Inflammatory macrophage treated with lipopolysaccharide for 4 hours (primary cell): ENCODE results near the gene OMP.
"Not testable (repeated sequence)": the region's sequence is repeated elsewhere in the genome, so short reads cannot be mapped to it uniquely, and the experiment has no call there.

Source experiments
- DNase-seq: peaks from one replicate; pipeline ENCODE4 v3.0.0-alpha.2; 2020

OMP gene

DNA sequence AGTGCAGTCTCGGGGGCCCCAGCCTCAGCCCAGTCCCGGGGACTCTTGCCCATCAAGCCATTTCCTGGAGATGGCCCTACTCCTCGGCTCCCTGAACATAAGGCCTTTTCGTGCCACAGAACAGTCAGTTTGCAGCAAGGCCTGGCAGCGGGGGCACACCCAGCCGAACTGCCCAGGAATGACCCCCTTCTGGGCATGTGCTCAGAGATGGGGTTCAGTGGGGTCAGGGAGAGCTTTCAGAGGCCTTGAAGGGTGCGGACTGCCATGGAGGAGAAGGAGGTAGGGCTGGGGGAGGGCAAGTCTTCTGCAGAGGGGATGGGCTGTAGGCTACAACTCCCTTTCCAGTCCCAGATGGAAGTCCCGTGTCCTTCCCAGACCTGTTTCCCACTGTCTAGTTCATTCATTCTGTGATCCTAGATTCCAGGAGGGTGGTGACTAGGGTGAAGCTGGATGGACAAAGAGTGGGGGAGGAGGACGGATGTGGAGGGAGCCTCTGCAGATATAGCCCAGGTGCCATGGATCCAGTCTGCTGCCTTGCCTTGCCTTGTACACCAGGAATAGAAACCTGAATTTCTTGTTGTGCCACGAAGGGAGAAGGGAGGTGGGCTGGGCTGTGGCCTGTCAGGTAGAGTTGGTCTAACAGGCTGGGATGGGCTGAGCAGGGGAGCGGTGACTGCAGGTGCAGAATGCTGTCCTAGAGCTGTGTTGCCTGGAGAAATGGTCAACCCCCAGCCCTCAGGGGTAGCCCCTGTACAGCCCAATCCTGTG lies 14.2 kb upstream of the OMP start:
- DNase-seq, result no peak

GRCh38 chr11:77089004-77089545 lies 13.6 kb upstream of the OMP start:
- DNase-seq, result no peak

- DNase-seq, result no peak
Observed at GRCh38 chr11:77090046-77090372, 12.6 kb upstream of the OMP start.

GRCh38 chr11:77090373-77091111 lies 12.1 kb upstream of the OMP start:
- no peak for DNase-seq

GRCh38 chr11:77091146-77091940 lies 11.3 kb upstream of the OMP start:
- DNase-seq, result peak; percentile 57

GRCh38 chr11:77092382-77092781 lies 10.3 kb upstream of the OMP start:
- DNase-seq, result no peak

DNA sequence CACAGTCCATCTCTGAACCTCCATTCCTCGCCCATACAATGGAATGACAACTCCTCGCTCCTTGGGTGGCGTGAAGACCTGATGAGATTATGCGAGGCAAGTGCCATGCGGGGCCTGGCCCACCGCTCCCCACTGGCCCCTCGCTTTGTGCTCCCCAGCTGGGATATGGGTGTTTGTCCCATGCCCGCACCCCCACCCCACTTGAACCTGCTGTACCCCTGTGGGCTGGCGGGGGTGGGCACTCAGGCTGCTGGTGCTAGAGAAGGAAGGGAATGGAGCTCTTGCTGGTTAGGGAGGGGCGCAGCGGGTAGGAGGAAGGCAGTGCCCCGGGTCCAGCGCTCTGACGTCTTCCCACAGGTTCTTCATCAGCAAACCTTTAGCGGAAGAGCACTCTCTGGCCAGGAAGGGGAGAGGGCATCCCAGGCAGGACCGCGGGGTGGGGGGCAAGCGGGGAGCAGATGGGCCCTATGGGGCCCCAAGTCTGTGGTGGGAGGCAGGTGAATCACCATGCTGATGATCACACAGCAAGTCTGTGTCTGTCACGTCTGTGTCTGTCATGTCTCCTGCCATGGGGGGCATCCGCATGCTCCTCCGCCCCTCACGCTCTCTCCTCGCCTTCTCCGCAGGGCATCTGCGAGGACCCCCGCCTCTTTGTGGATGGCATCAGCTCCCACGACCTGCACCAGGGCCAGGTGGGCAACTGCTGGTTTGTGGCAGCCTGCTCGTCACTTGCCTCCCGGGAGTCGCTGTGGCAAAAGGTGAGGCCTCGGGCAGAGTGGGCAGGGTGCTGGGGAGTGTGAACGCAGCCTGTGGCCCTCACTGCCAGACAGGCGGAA lies 9.4 kb upstream of the OMP start:
- DNase-seq, result no peak

GRCh38 chr11:77093987-77094840 lies 8.4 kb upstream of the OMP start:
- no peak for DNase-seq

GRCh38 chr11:77094841-77095365 lies 7.7 kb upstream of the OMP start:
- no peak for DNase-seq

DNA sequence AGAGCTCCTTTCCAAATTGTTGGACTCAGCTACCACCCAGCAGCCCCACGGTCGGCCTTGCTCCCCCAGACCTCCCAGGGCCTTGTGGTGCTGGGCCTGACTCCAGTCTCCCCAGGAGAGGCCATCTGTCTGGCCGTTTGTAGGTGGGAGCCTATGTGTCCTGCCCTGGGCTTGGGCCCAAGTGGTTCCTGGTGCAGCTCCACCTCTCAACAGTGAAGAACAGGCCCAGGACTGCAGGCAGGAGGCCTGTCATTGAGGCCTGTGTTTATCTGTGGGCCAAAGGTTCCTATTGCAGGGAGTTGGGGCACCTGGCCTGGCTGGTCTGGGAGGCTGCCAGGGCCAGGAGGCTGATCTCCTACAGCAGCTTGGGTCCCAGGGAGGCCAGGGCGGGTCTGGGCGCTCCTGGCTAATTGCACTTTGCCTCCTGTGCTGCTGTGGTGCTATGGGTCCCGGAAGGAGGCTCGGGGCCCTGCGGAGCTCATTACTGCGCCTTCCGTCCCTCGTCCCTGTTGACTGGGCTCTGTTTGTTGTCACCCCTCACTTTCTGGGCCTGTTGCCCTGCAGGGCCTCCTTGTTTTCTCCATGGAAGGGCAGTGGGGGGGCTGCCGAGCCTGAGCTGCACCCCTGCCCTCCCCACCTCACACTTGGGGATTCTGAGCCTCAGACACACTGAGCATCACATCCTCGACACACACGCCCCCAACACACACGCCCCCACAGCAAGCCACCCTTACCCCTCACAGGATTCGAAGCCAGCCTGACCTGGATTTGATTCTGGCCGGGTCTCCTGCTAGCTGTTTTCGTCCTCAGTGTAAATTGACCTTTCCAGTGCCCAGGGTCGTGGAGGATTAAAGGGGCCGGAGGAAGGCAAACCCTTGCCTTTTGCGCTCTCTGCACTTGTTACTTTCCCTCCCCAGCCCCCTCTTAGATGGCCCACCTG lies 6.8 kb upstream of the OMP start:
- no peak for DNase-seq

DNA sequence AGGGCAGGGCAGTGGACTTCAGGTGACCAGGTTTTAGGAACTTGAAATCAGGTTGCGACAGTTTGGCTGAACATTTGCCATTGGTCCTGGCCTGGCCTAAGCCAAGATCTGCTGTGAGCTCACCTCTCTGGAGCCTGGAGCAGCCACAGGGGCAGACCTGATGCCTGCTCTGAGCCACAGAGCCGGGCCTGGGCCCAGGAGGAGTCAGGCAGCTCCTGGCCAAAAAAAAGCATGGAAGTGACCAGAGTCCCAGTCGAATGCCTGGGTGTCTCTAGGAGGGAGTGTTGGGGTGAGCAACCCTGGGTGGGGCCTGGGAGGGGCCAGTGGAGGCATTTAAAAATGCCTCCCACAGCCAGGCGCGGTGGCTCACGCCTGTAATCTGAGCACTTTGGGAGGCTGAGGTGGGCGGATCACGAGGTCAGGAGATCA lies 6.0 kb upstream of the OMP start:
- no peak for DNase-seq

- DNase-seq, result not testable (repeated sequence)
Observed at GRCh38 chr11:77097180-77097579, 5.5 kb upstream of the OMP start.

DNA sequence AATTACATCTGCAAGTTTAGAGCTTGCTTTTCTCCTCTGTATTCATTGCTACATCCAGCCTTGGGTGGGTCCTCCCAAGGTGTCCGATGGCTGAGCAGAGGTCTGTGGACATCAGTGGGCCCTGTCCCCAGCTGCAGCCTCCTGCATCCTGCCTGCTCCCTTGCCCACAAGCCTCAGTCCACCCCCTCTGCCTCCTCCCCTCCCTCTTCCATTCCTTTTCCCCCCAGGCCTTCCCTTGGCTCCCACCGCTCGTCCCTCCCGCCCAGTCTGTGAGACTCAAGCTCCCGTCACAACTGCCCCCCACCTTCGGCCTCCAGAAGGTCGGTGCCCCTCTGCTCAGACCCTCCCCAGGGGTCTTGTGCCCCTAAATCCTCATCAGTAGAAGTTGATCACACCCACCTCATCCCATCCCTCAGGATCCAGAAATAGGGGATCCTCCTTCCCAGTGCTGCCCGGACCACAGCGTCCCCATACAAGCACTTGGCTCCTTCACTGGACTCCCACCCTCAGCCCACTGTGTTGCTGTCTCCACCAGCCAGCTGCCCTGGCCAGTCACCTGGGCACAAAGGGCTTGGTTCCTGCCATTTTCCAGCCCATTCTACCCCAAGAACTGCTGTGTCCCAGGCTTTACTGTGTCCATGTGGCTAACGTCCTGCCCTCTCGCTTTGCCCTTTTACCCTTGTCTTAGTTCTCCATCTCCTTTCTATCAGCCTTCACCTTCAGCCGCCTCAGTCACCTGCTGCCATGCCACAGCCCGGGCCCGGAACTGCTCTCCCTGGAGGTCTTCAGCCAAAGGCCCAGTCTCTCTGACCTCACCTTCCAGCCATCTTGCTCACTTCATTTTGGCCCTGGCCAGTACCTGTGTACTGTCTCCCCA lies 2.2 kb upstream of the OMP start:
- DNase-seq, result no peak

GRCh38 chr11:77101043-77101537 lies 1.6 kb upstream of the OMP start:
- peak; percentile 34 for DNase-seq

- no peak for DNase-seq
Observed at GRCh38 chr11:77103319-77103718, 679 bp downstream of the OMP start.

DNA sequence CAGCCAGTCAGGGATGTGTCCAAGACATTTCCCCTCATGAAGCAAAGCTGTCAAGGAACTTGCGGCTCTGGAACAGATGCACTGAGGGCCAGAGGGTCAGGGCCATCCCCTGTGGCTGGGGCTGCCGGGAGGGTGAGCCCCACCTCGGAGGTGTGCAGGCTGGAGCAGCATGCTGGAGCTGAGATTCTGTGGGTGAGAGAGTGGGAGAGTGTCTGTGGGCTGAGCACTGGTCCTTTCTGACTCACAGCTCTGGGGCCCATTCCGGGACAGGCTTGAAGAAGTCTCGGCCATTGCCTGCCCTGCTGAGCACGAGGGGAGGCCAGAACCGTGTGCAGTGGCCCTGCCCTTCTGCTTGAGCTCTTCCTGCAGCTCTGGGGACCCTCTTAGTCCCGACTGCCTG lies 2.1 kb downstream of the OMP start:
- no peak for DNase-seq

DNA sequence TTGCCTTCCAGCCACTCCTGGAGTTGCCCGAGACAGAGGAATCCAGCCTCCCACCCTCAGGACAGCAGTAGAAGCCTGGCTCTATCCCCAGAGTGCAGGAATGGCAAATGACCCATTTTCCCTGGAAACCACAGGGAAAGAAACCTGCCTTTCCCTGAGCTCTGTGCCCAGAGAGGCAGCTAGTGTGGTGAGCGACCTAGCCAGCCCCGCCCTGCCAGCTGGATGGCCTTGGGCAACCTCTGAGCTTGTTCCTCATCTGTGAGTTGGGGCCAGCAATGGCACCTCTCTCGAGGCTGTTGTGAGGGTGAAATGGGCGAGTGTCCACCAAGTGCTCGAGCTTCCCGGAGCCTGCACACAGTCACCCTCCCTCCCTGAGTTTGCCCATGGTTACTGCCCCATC lies 3.7 kb downstream of the OMP start:
- peak; percentile 16 for DNase-seq

DNA sequence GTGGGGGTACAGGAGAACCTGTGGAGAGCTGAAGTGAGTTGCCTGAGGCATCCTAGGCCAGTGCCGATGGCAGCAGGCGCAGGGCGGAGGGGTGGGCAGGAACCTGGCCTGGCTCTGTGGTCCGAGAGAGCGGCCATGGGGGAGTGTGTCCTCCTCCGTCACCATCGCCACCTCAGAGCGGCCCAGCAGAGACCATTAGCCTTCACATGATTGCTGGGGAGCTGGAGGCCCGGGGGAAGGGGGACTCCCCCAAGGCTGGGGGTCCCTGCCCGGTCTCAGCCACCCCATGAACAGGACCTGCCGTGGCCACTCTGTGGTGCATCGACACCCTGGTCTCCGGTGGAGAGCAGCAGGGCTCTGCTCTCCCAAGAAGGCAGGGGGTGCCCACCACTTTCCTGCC lies 4.1 kb downstream of the OMP start:
- no peak for DNase-seq

- DNase-seq, result no peak
Observed at GRCh38 chr11:77107950-77108349, 5.3 kb downstream of the OMP start.
